ENCODE data around the gene MGMT.

MGMT gene

DNA sequence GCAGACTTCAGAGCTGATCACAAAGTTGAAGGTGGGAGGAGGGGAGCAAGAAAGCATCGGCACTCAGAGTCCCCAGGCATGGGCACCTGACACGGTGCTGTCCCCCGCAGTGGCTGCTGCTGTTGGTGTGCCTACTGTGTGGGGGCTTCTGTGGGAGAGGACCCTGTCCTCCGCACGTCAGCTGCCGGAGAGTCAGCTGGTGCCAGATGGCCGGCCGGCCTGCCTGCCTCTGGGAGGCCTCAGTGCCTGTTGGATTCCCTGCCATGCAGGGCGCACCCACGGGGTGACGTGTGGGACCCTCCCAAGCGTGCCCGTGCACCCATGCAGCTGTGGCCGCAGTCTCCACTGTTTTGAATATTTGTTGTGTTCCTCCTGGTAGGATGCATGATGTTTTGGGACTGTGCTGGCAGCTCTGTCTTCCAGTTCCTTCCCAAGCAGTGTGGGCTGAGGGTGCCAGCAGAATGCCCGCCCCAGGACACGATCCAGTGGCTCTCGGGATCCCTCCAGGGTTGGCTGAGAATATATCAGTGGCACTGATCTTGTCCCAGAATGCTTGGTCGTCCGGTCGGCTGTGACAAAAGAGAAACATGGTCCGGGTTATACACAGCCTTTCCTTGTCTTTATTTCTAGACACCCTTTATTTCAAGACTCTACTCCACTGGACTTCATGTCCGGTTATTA, 185.6 kb downstream of the MGMT start:
- no peak overlapping the region for H3K4me2 ChIP-seq (ENCODE audit: low read depth, low read length)
- no peaks in the 10 kb centered on the region for H3K79me2 ChIP-seq (ENCODE audit: low read length)
- H3K4me3 ChIP-seq (ENCODE audit: low read length): no peak overlapping the region
- DNase-seq: no peak
- no peaks in the 10 kb centered on the region for H3K27me3 ChIP-seq (replicated peaks; ENCODE audit: insufficient read depth, low read length)
- no peak overlapping the region for H3K27ac ChIP-seq (ENCODE audit: low read length)
- no peaks in the 10 kb centered on the region for H3K9me3 ChIP-seq (replicated peaks; ENCODE audit: insufficient read depth, low read length)
- no peak overlapping the region for H3K9ac ChIP-seq (ENCODE audit: low read length)
- no peaks in the 10 kb centered on the region for H3K4me1 ChIP-seq (ENCODE audit: low read length)
- H2AFZ ChIP-seq (ENCODE audit: low read length): no peak overlapping the region
- H3K9me2 ChIP-seq (replicated peaks; ENCODE audit: insufficient read depth, low read length): no peaks in the 10 kb centered on the region
- no peak for TF ChIP-seq EZH2 (optimal IDR thresholded peaks at IDR 0.05; ENCODE audit: low read depth, low read length)
- TF ChIP-seq EZH2phosphoT487 (IDR thresholded peaks at IDR 0.05; ENCODE audit: low read length): no peak
- TF ChIP-seq CTCF (IDR thresholded peaks at IDR 0.05; ENCODE audit: low read length): no peak
- H3K36me3 ChIP-seq (replicated peaks; ENCODE audit: insufficient read depth, low read length): no peaks in the 10 kb centered on the region
- no peaks in the 10 kb centered on the region for H4K20me1 ChIP-seq (ENCODE audit: insufficient read depth, low read length)
- no peaks in the 10 kb centered on the region for H3F3A ChIP-seq (ENCODE audit: insufficient read depth, low read length)

- TF ChIP-seq EZH2 (optimal IDR thresholded peaks at IDR 0.05; ENCODE audit: low read depth, low read length) (no peak), CTCF (IDR thresholded peaks at IDR 0.05; ENCODE audit: low read length) (no peak), EZH2phosphoT487 (IDR thresholded peaks at IDR 0.05; ENCODE audit: low read length) (no peak)
- H3K9ac ChIP-seq (ENCODE audit: low read length): no peak overlapping the region
These were observed 186.4 kb downstream of the MGMT start for GRCh38 chr10:129653428-129653827.

DNA sequence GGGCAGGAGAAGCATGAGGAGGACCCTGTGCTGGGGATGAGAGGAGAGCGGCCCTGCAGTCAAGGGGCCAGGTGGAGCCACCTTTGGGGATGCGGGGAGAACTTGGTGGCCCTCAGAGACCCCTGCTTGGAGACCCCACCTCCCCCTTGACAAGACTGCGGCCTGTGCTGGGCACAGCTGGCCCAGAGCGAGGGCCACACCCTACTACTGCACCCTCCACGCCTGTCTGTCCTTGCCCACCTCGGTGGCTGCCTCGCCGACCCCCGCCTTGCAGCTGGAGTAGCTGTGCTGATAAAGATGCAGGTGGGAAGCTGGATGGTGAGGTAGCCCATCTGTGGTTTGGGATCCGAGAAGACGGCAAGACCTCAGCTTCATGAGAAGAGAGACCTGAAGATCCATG, 186.8 kb downstream of the MGMT start:
- Histone ChIP-seq H3K27me3 (replicated peaks; ENCODE audit: insufficient read depth, low read length) (no peaks in the 10 kb centered on the region), H3K9ac (ENCODE audit: low read length) (no peak overlapping the region), H3K27ac (ENCODE audit: low read length) (no peak overlapping the region), H3K9me2 (replicated peaks; ENCODE audit: insufficient read depth, low read length) (no peaks in the 10 kb centered on the region), H3K9me3 (replicated peaks; ENCODE audit: insufficient read depth, low read length) (no peaks in the 10 kb centered on the region), H3F3A (ENCODE audit: insufficient read depth, low read length) (no peaks in the 10 kb centered on the region), H4K20me1 (ENCODE audit: insufficient read depth, low read length) (no peaks in the 10 kb centered on the region), H3K4me2 (ENCODE audit: low read depth, low read length) (no peak overlapping the region), H3K36me3 (replicated peaks; ENCODE audit: insufficient read depth, low read length) (no peaks in the 10 kb centered on the region), H3K79me2 (ENCODE audit: low read length) (no peaks in the 10 kb centered on the region), H3K4me1 (ENCODE audit: low read length) (no peaks in the 10 kb centered on the region), H3K4me3 (ENCODE audit: low read length) (no peak overlapping the region), H2AFZ (ENCODE audit: low read length) (no peak overlapping the region)
- TF ChIP-seq EZH2phosphoT487 (IDR thresholded peaks at IDR 0.05; ENCODE audit: low read length): no peak
- TF ChIP-seq CTCF (IDR thresholded peaks at IDR 0.05; ENCODE audit: low read length): no peak
- TF ChIP-seq EZH2 (optimal IDR thresholded peaks at IDR 0.05; ENCODE audit: low read depth, low read length): no peak
- DNase-seq: no peak

More at GRCh38 chr10:129653428-129653827, 186.4 kb downstream of the MGMT start:
- no peaks in the 10 kb centered on the region for H3F3A ChIP-seq (ENCODE audit: insufficient read depth, low read length)
- no peak for DNase-seq
- no peaks in the 10 kb centered on the region for H3K9me3 ChIP-seq (replicated peaks; ENCODE audit: insufficient read depth, low read length)
- H4K20me1 ChIP-seq (ENCODE audit: insufficient read depth, low read length): no peaks in the 10 kb centered on the region
- no peak overlapping the region for H3K4me2 ChIP-seq (ENCODE audit: low read depth, low read length)
- H2AFZ ChIP-seq (ENCODE audit: low read length): no peak overlapping the region
- no peaks in the 10 kb centered on the region for H3K27me3 ChIP-seq (replicated peaks; ENCODE audit: insufficient read depth, low read length)
- no peak overlapping the region for H3K4me3 ChIP-seq (ENCODE audit: low read length)
- H3K79me2 ChIP-seq (ENCODE audit: low read length): no peaks in the 10 kb centered on the region
- H3K4me1 ChIP-seq (ENCODE audit: low read length): no peaks in the 10 kb centered on the region
- no peaks in the 10 kb centered on the region for H3K36me3 ChIP-seq (replicated peaks; ENCODE audit: insufficient read depth, low read length)
- no peaks in the 10 kb centered on the region for H3K9me2 ChIP-seq (replicated peaks; ENCODE audit: insufficient read depth, low read length)
- no peak overlapping the region for H3K27ac ChIP-seq (ENCODE audit: low read length)
